ENCODE data around the gene CATSPER1.

Gene CATSPER1

GRCh38 chr11:66001942-66002647, 24.2 kb downstream of the CATSPER1 start, which contains the start of the genes BANF1 and EIF1AD:
BANF1 (plus strand) TSS chr11:66002503; CDS start chr11:66003251, 748 bp downstream.
EIF1AD (minus strand) TSS chr11:66002157; CDS start chr11:66000389, 1,768 bp downstream.
- peak; percentile 98 for DNase-seq (ENCODE audit: low read depth)
- peak within 1 kb of the TSS; percentile 97 for H3K4me3 ChIP-seq (ENCODE audit: low read length)
- no peak for TF ChIP-seq CTCF (conservative IDR thresholded peaks at IDR 0.05; ENCODE audit: low read length)

- DNase-seq (ENCODE audit: low read depth) = no peak
- TF ChIP-seq CTCF (conservative IDR thresholded peaks at IDR 0.05; ENCODE audit: low read length) = no peak
- no peak overlapping the region for H3K4me3 ChIP-seq (ENCODE audit: low read length)
Measured at GRCh38 chr11:65997286-65997685, 29.0 kb downstream of the CATSPER1 start.

GRCh38 chr11:65992056-65992455, 34.2 kb downstream of the CATSPER1 start:
- TF ChIP-seq CTCF (conservative IDR thresholded peaks at IDR 0.05; ENCODE audit: low read length) = no peak
- DNase-seq (ENCODE audit: low read depth) = no peak

GRCh38 chr11:65988791-65989592, 37.3 kb downstream of the CATSPER1 start:
- DNase-seq (ENCODE audit: low read depth) = peak; percentile 94

More at GRCh38 chr11:65992056-65992455, 34.2 kb downstream of the CATSPER1 start:
- no peak overlapping the region for H3K4me3 ChIP-seq (ENCODE audit: low read length)

GRCh38 chr11:65987336-65987735, 38.9 kb downstream of the CATSPER1 start:
- TF ChIP-seq CTCF (conservative IDR thresholded peaks at IDR 0.05; ENCODE audit: low read length) = no peak
- H3K4me3 ChIP-seq (ENCODE audit: low read length) = no peak overlapping the region
- DNase-seq (ENCODE audit: low read depth) = no peak

More at GRCh38 chr11:65988791-65989592, 37.3 kb downstream of the CATSPER1 start:
- TF ChIP-seq CTCF (conservative IDR thresholded peaks at IDR 0.05; ENCODE audit: low read length) = peak; percentile 90
- H3K4me3 ChIP-seq (ENCODE audit: low read length) = no peak overlapping the region

GRCh38 chr11:65983589-65983987, 42.7 kb downstream of the CATSPER1 start:
- H3K4me3 ChIP-seq (ENCODE audit: low read length) = no peak overlapping the region
- no peak for TF ChIP-seq CTCF (conservative IDR thresholded peaks at IDR 0.05; ENCODE audit: low read length)
- DNase-seq (ENCODE audit: low read depth) = no peak

Measured in AG10803 (cell line).